HG02970 (cell line): ENCODE measurements around the gene GALK1.

Experiments
- ATAC-seq: cut with Tn5 transposase; IDR thresholded peaks from one replicate; pipeline ENCODE4 v1.9.1; 2021; ENCODE audit warnings: mild to moderate bottlenecking, moderate library complexity, moderate number of reproducible peaks; ENCODE audit not compliant: unreplicated experiment, low FRiP score

Gene GALK1

GRCh38 chr17:75751676-75752404 is 13.2 kb downstream of the GALK1 start:
- ATAC-seq = no peak

GRCh38 chr17:75750661-75751423 is 14.2 kb downstream of the GALK1 start:
- no peak for ATAC-seq

- ATAC-seq = no peak
Measured at GRCh38 chr17:75749545-75750389, 15.2 kb downstream of the GALK1 start.

GRCh38 chr17:75748706-75749105 is 16.3 kb downstream of the GALK1 start:
- no peak for ATAC-seq

GRCh38 chr17:75743625-75744206 is 21.3 kb downstream of the GALK1 start:
- ATAC-seq = no peak

GRCh38 chr17:75742337-75742736 is 22.7 kb downstream of the GALK1 start:
- ATAC-seq = no peak

GRCh38 chr17:75740631-75741077 is 24.3 kb downstream of the GALK1 start:
- no peak for ATAC-seq

GRCh38 chr17:75740215-75740614 is 24.8 kb downstream of the GALK1 start:
- ATAC-seq = no peak

GRCh38 chr17:75739801-75740200 is 25.2 kb downstream of the GALK1 start:
- ATAC-seq = no peak

GRCh38 chr17:75739174-75739573 is 25.8 kb downstream of the GALK1 start:
- ATAC-seq = no peak

GRCh38 chr17:75738218-75738802 is 26.7 kb downstream of the GALK1 start:
- no peak for ATAC-seq

GRCh38 chr17:75737133-75737962 is 27.6 kb downstream of the GALK1 start:
- ATAC-seq = no peak

GRCh38 chr17:75736173-75736835 is 28.7 kb downstream of the GALK1 start:
- no peak for ATAC-seq

GRCh38 chr17:75734674-75735294 is 30.2 kb downstream of the GALK1 start:
- ATAC-seq = no peak

- no peak for ATAC-seq
Measured at GRCh38 chr17:75733471-75733870, 31.5 kb downstream of the GALK1 start.

- ATAC-seq = no peak
Measured at GRCh38 chr17:75731716-75732498, 33.1 kb downstream of the GALK1 start.

- no peak for ATAC-seq
Measured at GRCh38 chr17:75731086-75731715, 33.8 kb downstream of the GALK1 start.
